ENCODE measurements around the gene TBC1D22B. TPM values are rescaled to one million over a fixed set of nuclear protein-coding genes. Genes with fewer than 3 reads are reported as not detected.
A peak's percentile ranks its signal among the peaks of the same experiment; 100 is the strongest.
"Not testable (repeated sequence)": the region's sequence is repeated elsewhere in the genome, so short reads cannot be mapped to it uniquely, and the experiment has no call there.

The TBC1D22B gene
- total RNA-seq, 1 donor = 4.8 TPM

DNA sequence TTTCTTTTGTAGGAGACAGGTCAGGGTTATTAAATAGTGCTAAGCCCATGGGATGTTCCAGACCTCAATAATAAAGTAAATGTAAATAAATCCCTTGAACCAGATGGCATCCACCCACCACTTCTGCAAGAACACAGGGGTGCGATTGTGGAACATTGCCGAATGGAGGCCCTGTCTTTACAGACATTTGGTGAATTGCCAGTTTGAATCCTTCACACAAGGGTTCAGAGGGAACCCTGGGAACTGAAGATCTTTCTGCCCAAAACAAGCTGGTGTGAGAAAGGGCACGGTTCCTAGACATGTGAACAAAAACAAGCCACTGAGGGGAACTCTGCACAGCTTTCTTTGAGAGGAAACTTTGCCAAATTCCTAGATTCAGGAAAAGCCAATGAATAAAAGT lies 66.0 kb downstream of the TBC1D22B start:
- peak; percentile 43 for DNase-seq (ENCODE audit: low read depth)
- TF ChIP-seq, protein P1, sequence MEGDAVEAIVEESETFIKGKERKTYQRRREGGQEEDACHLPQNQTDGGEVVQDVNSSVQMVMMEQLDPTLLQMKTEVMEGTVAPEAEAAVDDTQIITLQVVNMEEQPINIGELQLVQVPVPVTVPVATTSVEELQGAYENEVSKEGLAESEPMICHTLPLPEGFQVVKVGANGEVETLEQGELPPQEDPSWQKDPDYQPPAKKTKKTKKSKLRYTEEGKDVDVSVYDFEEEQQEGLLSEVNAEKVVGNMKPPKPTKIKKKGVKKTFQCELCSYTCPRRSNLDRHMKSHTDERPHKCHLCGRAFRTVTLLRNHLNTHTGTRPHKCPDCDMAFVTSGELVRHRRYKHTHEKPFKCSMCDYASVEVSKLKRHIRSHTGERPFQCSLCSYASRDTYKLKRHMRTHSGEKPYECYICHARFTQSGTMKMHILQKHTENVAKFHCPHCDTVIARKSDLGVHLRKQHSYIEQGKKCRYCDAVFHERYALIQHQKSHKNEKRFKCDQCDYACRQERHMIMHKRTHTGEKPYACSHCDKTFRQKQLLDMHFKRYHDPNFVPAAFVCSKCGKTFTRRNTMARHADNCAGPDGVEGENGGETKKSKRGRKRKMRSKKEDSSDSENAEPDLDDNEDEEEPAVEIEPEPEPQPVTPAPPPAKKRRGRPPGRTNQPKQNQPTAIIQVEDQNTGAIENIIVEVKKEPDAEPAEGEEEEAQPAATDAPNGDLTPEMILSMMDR (IDR thresholded peaks at IDR 0.05; ENCODE audit: insufficient read depth, low read length) = no peak

DNA sequence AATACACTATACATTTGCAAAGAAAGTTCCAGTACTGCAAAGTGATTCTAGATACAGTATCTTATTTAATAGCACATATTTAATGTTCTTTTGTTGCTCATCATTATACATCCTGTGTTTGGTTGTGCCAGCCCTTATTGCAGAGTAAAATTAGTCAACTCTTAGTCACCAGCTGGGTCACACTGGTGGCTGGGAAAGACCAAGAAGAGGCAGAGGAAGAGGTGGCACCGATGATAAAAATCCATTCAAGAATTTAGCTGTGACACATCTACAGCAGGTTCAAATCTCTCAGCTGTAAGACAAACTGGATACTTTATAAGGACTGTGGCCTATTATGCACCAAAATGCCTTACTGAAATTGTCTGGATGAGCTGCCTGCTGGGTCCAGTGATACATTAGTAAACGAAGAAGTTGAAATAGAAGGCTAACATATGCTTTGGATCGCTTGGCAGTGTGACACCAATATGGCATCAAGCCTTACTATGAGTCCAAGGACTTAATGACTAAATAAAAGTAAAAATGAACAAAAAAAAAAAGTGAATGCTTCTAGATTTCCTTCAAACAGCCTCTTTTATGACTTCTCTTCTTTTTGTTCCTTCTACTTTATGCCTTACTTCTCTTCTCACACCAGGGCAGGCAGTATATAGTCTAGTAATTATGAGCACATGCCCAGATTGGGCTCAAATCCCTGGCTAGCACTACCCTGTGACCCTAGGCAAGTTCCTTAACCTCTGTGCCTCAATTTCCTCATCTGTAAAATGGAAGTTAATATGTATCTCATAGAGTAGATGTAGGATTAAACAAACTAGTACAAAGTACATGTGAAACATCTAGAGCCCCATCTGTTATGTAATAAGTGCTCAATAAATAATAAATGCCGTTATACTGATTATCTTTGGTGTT lies 66.8 kb downstream of the TBC1D22B start:
- DNase-seq (ENCODE audit: low read depth) = peak; percentile 53
- TF ChIP-seq, protein P1 (IDR thresholded peaks at IDR 0.05; ENCODE audit: insufficient read depth, low read length) = no peak
- H3K4me3 ChIP-seq (ENCODE audit: low read depth, low read length) = no peak overlapping the region

More for the DNA sequence above, 66.0 kb downstream of the TBC1D22B start:
- H3K4me3 ChIP-seq (ENCODE audit: low read depth, low read length) = no peak overlapping the region

DNA sequence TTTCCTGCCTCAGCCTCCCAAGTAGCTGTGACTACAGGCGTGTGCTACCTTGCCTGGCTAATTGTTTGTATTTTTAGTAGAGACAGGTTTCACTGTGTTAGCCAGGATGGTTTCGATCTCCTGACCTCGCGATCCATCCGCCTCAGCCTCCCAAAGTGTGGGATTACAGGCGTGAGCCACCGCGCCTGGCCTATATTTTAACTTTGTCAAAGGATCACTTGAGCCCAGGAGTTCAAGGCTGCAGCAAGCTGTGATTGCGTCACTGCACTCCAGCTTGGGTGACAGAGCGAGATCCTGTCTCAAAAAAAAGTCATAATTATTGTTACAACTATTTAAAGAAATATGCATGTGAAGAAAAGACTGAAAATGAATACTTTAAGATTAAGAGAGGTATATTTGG lies 72.8 kb downstream of the TBC1D22B start:
- not testable (repeated sequence) for DNase-seq (ENCODE audit: low read depth); H3K4me3 ChIP-seq (ENCODE audit: low read depth, low read length)

DNA sequence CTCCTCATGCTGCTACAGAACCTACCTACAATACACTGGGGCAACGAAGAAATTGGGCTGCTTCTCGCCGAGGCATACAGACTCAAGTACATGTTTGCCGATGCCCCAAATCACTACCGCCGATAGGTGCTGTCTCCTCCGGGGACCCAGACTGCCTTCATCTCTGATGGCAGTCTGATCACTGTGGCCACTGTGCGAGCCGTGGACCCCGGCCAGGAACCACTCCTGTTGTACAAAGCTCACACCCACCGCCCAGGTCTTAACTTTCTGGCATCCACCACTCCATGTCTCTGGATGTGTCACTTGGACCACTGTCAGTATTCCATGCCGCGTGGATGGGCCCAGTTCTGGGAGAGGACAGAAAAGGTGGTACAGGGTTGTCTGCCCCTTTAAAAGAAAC lies 73.5 kb downstream of the TBC1D22B start:
- H3K4me3 ChIP-seq (ENCODE audit: low read depth, low read length) = no peak overlapping the region
- TF ChIP-seq, protein P1 (IDR thresholded peaks at IDR 0.05; ENCODE audit: insufficient read depth, low read length) = no peak
- DNase-seq (ENCODE audit: low read depth) = no peak

DNA sequence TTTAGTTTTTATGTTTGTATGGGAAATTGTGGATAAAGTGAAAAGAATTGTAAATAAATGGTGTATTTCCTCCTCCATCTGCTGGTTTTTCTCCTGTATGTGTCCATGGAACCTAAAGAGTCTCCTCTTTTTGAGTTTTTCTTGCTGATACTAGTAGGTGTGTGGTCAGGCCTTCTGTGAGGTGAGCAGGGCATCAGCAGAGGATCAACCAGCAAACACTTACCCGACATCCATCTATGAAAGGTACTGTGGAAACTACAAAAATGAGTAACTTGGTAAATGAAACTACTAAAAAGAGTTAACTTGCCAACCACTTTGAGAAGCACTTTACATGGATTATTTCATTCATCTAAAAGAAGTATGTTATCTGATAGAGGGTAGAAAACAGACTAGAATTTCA lies 75.3 kb downstream of the TBC1D22B start:
- TF ChIP-seq, protein P1 (IDR thresholded peaks at IDR 0.05; ENCODE audit: insufficient read depth, low read length) = no peak
- DNase-seq (ENCODE audit: low read depth) = no peak
- no peak overlapping the region for H3K4me3 ChIP-seq (ENCODE audit: low read depth, low read length)

DNA sequence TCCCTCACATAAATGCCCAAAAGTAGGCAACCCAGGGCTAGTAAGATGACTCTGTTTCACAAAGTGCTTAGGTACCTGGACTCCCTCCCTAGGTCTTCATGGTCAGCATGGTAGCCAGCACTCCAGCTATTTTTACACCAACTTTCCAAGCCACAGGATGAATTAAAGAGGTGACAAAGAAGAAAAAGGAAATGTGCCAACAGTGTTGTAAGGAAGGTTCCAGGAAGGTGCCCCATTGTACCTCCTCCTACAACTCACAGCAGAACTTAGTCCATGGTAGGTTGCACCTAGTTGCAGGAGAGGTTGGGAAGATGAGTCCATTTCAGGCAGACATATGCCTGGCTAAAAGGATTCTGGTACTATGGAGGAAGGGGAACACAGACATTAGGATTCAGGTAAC lies 76.5 kb downstream of the TBC1D22B start:
- no peak for DNase-seq (ENCODE audit: low read depth)
- H3K4me3 ChIP-seq (ENCODE audit: low read depth, low read length) = no peak overlapping the region
- TF ChIP-seq, protein P1 (IDR thresholded peaks at IDR 0.05; ENCODE audit: insufficient read depth, low read length) = no peak

DNA sequence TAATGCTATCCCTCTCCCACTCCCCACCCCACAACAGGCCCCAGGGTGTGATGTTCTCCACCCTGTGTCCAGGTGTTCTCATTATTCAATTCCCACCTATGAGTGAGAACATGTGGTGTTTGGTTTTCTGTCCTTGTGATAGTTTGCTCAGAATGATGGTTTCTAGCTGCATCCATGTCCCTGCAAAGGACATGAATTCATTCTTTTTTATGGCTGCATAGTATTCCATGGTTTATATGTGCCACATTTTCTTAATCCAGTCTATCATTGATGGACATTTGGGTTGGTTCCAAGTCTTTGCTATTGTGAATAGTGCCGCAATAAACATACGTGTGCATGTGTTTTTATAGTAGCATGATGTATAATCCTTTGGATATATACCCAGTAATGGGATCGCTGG lies 80.7 kb downstream of the TBC1D22B start:
- not testable (repeated sequence) for DNase-seq (ENCODE audit: low read depth); H3K4me3 ChIP-seq (ENCODE audit: low read depth, low read length)

DNA sequence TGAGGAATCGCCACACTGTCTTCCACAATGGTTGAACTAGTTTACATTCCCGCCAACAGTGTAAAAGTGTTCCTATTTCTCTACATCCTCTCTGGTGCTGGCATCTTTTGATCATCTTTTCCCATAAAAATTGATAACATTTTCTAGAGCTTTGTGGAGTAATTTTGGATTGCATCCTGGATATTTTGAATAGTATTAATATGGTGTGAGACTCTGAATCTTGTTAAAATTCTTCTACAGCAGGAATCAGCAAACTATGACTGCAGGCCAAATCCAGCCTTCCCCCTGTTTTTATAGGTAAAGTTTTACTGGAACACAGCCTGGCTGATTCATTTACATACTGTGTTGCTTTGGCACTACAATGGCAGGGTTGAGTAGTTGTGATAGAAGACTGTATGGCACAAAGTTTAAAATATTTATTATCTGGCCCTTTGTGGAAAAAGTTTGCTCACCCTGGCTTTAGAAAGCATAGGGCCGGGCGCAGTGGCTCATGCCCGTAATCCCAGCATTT lies 81.2 kb downstream of the TBC1D22B start:
- H3K4me3 ChIP-seq (ENCODE audit: low read depth, low read length) = no peak overlapping the region
- TF ChIP-seq, protein P1 (IDR thresholded peaks at IDR 0.05; ENCODE audit: insufficient read depth, low read length) = no peak
- DNase-seq (ENCODE audit: low read depth) = no peak

Data from fibroblast of the aortic adventitia (primary cell).